K562 (cell line): Measurements from ENCODE around the gene ARHGAP4. TPM values are rescaled to one million over a fixed set of nuclear protein-coding genes. Genes with fewer than 3 reads are reported as not detected.

Source experiments
- BHLHE40 ChIP-seq: IDR thresholded peaks from 2 replicates; pipeline ENCODE4 v1.6.1; 2011; ENCODE audit warnings: low read length, improper control_type of control experiment
- EGR1 ChIP-seq: fragments of 450-650 bp; conservative IDR thresholded peaks from 2 replicates; pipeline ENCODE4 v1.6.1; 2017; ENCODE audit warnings: mild to moderate bottlenecking
- IRF9 ChIP-seq: fragments of 450-650 bp; IDR thresholded peaks from 2 replicates; pipeline ENCODE4 v1.6.1; 2016; ENCODE audit warnings: missing biosample characterization, missing genetic modification characterization
- KDM2B ChIP-seq: fragments of 250-450 bp; sonication (Bioruptor Pico); IDR thresholded peaks from 2 replicates; pipeline ENCODE4 v1.8.0; 2021; ENCODE audit warnings: mild to moderate bottlenecking, moderate library complexity
- MAZ ChIP-seq, 2 experiments: fragments of 450-650 bp in 1 of 2; sonication (generic) in 1 of 2; formaldehyde crosslinking; IDR thresholded peaks in 1 of 2; conservative IDR thresholded peaks in 1 of 2; 2 replicates each; pipeline versions ENCODE4 v1.4.0 to v1.5.0; 2020; ENCODE audit warnings: mild to moderate bottlenecking in 1 of 2, missing genetic modification reagents in 1 of 2
- MLX ChIP-seq, 2 experiments: fragments of 450-650 bp in 1 of 2; sonication (generic) in 1 of 2; formaldehyde crosslinking; conservative IDR thresholded peaks; 2 replicates each; pipeline versions ENCODE4 v1.4.0 to v1.8.1; 2020 to 2022; ENCODE audit warnings: mild to moderate bottlenecking in 1 of 2, missing genetic modification reagents in 1 of 2
- NKRF ChIP-seq: fragments of 450-650 bp; IDR thresholded peaks from 2 replicates; pipeline ENCODE4 v1.6.1; 2016; ENCODE audit warnings: borderline replicate concordance
- PBX2 ChIP-seq, 2 experiments: IDR thresholded peaks in 1 of 2; conservative IDR thresholded peaks in 1 of 2; 2 replicates each; pipeline ENCODE4 v1.6.1; 2016; ENCODE audit warnings: low read depth in 2 of 2, mild to moderate bottlenecking in 1 of 2, missing compliant biosample characterization in 1 of 2, missing genetic modification characterization in 1 of 2, moderate library complexity in 1 of 2
- PHF20 ChIP-seq: fragments of 450-650 bp; IDR thresholded peaks from 2 replicates; pipeline ENCODE4 v1.6.1; 2018; ENCODE audit not compliant: partially characterized antibody
- PHF8 ChIP-seq: fragments of 200-600 bp; sonication (generic); IDR thresholded peaks from 2 replicates; pipeline ENCODE4 v1.6.1; 2012; ENCODE audit warnings: mixed run types, mild to moderate bottlenecking, inconsistent platforms, low read length, moderate library complexity, borderline replicate concordance
- POLR2A ChIP-seq: fragments of 450-650 bp; conservative IDR thresholded peaks from 2 replicates; pipeline ENCODE4 v1.6.1; 2016
- POLR2B ChIP-seq: fragments of 450-650 bp; IDR thresholded peaks from 2 replicates; pipeline ENCODE4 v1.6.1; 2018; ENCODE audit warnings: low read depth; ENCODE audit not compliant: partially characterized antibody
- SAP30 ChIP-seq: fragments of 200-600 bp; sonication (generic); IDR thresholded peaks from 2 replicates; pipeline ENCODE4 v1.6.1; 2012; ENCODE audit warnings: borderline replicate concordance, low read depth, mild to moderate bottlenecking, moderate library complexity, low read length, control low read depth, inconsistent platforms; ENCODE audit not compliant: insufficient read depth, poor library complexity, severe bottlenecking
- SPI1 ChIP-seq: IDR thresholded peaks from 2 replicates; pipeline ENCODE4 v1.6.1; 2011; ENCODE audit warnings: low read depth, low read length, control low read depth, borderline replicate concordance
- TOE1 ChIP-seq, 2 experiments: fragments of 450-650 bp in 1 of 2; sonication (generic) in 1 of 2; formaldehyde crosslinking in 1 of 2; IDR thresholded peaks; 2 replicates each; pipeline versions ENCODE4 v1.7.1 to v1.8.0; 2016 to 2022; ENCODE audit warnings: borderline replicate concordance in 2 of 2, mild to moderate bottlenecking in 2 of 2, antibody characterized with exemption in 1 of 2, inconsistent platforms in 1 of 2, low read depth in 1 of 2, missing genetic modification reagents in 1 of 2, moderate library complexity in 1 of 2
- U2AF1 ChIP-seq: fragments of 200-400 bp; formaldehyde crosslinking; optimal IDR thresholded peaks from 2 replicates; pipeline ENCODE3; 2017; ENCODE audit warnings: mild to moderate bottlenecking, low read depth, low read length, moderate library complexity
- VEZF1 ChIP-seq: fragments of 200-800 bp; sonication (Bioruptor generic); IDR thresholded peaks from 2 replicates; pipeline ENCODE4 v1.6.1; 2017; ENCODE audit warnings: missing genetic modification characterization, missing compliant biosample characterization
- YBX1 ChIP-seq: fragments of 450-650 bp; IDR thresholded peaks from 2 replicates; pipeline ENCODE4 v1.7.1; 2016; ENCODE audit warnings: mild to moderate bottlenecking
- polyA plus RNA-seq, 8 experiments: library from polyadenylated mRNA; depleted of rRNA in 4 of 8; stranded (reverse) in 5 of 8; unstranded in 3 of 8; fragments of >200 nt; fragmentation: Nextera tagmentation in 2 of 8; fragmentation: Illumina TruSeq in 1 of 8; extraction: Ambion mirVana in 2 of 8; extraction: Trizol in 1 of 8; gene quantifications; 2 replicates each; pipeline versions ENCODE4 v1.2.1 to v1.2.3, GENCODE V29; 2011 to 2014; ENCODE audit warnings: inconsistent platforms in 1 of 8, missing spikeins in 1 of 8
- total RNA-seq, 7 experiments: library from RNA; depleted of rRNA in 6 of 7; stranded (reverse); fragments of >200 nt in 6 of 7; fragmentation: Illumina TruSeq in 2 of 7; extraction: Trizol in 2 of 7; gene quantifications; 2 replicates each; pipeline versions ENCODE4 v1.2.1 to v1.2.3, GENCODE V29; 2011 to 2021; ENCODE audit warnings: low replicate concordance in 1 of 7

ARHGAP4 gene
- total and polyA plus RNA-seq, 9 of the 15 experiments (the other 6 are each of a cell fraction or from before 2014, with no cell fraction given): 0.30 to 81.8 (median 13.5) TPM

- TF ChIP-seq POLR2B (no peak), POLR2A (peak; percentile 56; the same call in 1 of the 2 replicates), KDM2B (CRISPR knock-in tag) (no peak), TOE1 (IDR thresholded peaks at IDR 0.05; ENCODE audit: borderline replicate concordance) (peak; percentile 83), TOE1 (CRISPR knock-in tag; IDR thresholded peaks at IDR 0.05; ENCODE audit: borderline replicate concordance, low read depth) (no peak), EGR1 (peak; percentile 76), PHF20 (peak; percentile 25), PHF8 (peak; percentile 36; the same call in 1 of the 2 replicates), MLX (CRISPR knock-in tag; conservative IDR thresholded peaks at IDR 0.05) (no peak), SAP30 (peak; percentile 18), SPI1 (no peak), U2AF1 (no peak), BHLHE40 (peak; percentile 91), PBX2 (CRISPR knock-in tag; IDR thresholded peaks at IDR 0.05; ENCODE audit: low read depth) (no peak), PBX2 (tag; conservative IDR thresholded peaks at IDR 0.05; ENCODE audit: low read depth) (peak; percentile 55), IRF9 (tag) (no peak), NKRF (peak; percentile 40; the same call in 1 of the 2 replicates), YBX1 (no peak), VEZF1 (peak; percentile 86), MAZ (CRISPR knock-in tag; conservative IDR thresholded peaks at IDR 0.05 in 1 of 2, IDR thresholded peaks at IDR 0.05 in 1 of 2) (no peak)
These were observed 18.2 kb upstream of the ARHGAP4 start, which contains the start of gene RENBP (continued) for GRCh38 chrX:153944140-153944799.
